Activated T-cell treated with anti-CD3 and anti-CD28 coated beads, Interleukin-2, amount 50 U/mL, for 72 hours (primary cell): ENCODE results near the gene RNF8. TPM values are rescaled to one million over a fixed set of nuclear protein-coding genes. Genes with fewer than 3 reads are reported as not detected.
"Not testable (repeated sequence)": the region's sequence is repeated elsewhere in the genome, so short reads cannot be mapped to it uniquely, and the experiment has no call there.

Source experiments
- ATAC-seq, 2 donors: fragments of 150-1000 bp; cut with Tn5 transposase; replicated peaks in 1 of 2; 2 replicates each; pipeline ENCODE4 v1.10.0; 2021; ENCODE audit warnings: moderate library complexity in 2 of 2, mild to moderate bottlenecking in 1 of 2
- DNase-seq, 2 donors: peaks; one replicate each; pipeline ENCODE4 v3.0.0; 2021 to 2022; ENCODE audit warnings: mixed read lengths in 1 of 2
- H3K27ac Mint-ChIP-seq: one replicate; pipeline ENCODE4 v1.8.0; 2022; ENCODE audit warnings: mild to moderate bottlenecking, moderate library complexity, mixed read lengths
- H3K27me3 Mint-ChIP-seq: one replicate; pipeline ENCODE4 v1.8.0; 2022; ENCODE audit warnings: low read depth, mixed read lengths
- H3K36me3 Mint-ChIP-seq, 2 donors: one replicate each; pipeline ENCODE4 v1.8.0; 2022; ENCODE audit warnings: mixed read lengths in 2 of 2, mild to moderate bottlenecking in 1 of 2; ENCODE audit not compliant: insufficient read depth in 2 of 2
- H3K4me1 Mint-ChIP-seq: one replicate; pipeline ENCODE4 v1.8.0; 2022; ENCODE audit warnings: low read depth, mixed read lengths
- H3K4me3 Mint-ChIP-seq, 2 donors: one replicate each; pipeline ENCODE4 v1.8.0; 2022; ENCODE audit warnings: mild to moderate bottlenecking in 2 of 2, mixed read lengths in 2 of 2, moderate library complexity in 2 of 2
- H3K9me3 Mint-ChIP-seq, 2 donors: one replicate each; pipeline ENCODE4 v1.8.0; 2022; ENCODE audit warnings: mixed read lengths in 2 of 2
- total RNA-seq, 2 donors: library from RNA; stranded (reverse); gene quantifications; one replicate each; pipeline ENCODE4 v1.2.3, GENCODE V29; 2022

Gene RNF8
- total RNA-seq, 2 donors from 2014 or later, result 19.3 to 24.7 TPM

DNA sequence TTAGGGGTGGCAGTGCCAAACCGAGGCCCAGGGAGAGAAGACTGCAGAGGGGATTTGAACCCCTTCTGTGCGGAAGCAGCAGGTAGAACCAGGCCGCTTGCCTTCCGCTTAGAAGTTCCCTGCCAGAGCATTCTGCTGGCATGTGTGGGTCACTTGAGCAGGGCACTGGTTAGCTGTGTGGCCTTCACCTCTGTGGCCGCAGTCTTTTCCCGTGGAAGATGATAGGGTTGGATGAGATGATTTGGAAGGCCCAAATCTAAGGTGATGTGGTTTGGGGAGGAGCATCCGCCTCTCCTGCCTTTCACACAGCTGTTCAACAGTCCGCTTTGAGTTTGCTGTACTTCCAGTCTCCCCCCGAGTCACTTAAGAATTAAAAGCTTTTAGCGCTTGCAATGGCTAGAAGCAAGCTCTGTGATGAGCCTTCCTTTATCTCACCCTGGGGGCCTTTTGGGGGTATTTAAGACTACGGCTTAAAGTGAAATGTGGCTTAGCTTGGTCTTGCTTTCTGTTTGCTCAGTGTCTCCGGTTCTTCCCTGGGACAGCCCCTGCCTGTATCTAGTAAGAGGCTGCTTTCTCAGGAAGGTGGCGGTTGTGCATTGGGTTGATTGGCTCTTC is 80.0 kb downstream of the RNF8 start:
- Mint-ChIP-seq H3K27ac (peak overlapping the region; percentile 99), H3K4me3 (peak overlapping the region; percentile 86 to 95), H3K36me3 (peaks cover 14% of the 10 kb centered on the region in 2 donors), H3K9me3 (no peaks in the 10 kb centered on the region), H3K27me3 (no peaks in the 10 kb centered on the region), H3K4me1 (peaks cover 52% of the 10 kb centered on the region)
- peak; percentile 53 to 63 for DNase-seq
- peak; percentile 43 to 58 for ATAC-seq

DNA sequence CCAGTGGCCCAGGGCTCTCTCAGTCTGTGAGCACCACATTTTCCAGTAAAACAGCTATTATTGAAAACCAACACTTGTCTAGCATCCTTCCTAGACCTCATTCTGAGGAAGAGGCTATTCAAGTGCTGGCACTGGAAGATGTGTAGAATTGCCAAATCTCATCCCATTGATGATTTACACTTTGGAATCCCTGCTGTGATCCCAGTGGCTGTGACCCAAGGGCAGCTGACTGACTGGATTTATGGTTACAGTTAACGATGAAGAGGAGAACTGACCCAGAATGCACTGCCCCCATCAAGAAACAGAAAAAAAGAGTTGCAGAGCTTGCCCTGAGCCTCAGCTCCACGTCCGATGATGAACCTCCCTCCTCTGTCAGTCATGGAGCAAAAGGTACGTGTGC is 81.6 kb downstream of the RNF8 start:
- Mint-ChIP-seq H3K4me1 (peaks cover 62% of the 10 kb centered on the region), H3K4me3 (peak overlapping the region in 1 of 2 donors; percentile 51), H3K27me3 (no peaks in the 10 kb centered on the region), H3K36me3 (peaks cover 14 to 19% of the 10 kb centered on the region in 2 donors), H3K9me3 (no peaks in the 10 kb centered on the region), H3K27ac (peak overlapping the region; percentile 99)
- no peak for ATAC-seq
- DNase-seq, result no peak

DNA sequence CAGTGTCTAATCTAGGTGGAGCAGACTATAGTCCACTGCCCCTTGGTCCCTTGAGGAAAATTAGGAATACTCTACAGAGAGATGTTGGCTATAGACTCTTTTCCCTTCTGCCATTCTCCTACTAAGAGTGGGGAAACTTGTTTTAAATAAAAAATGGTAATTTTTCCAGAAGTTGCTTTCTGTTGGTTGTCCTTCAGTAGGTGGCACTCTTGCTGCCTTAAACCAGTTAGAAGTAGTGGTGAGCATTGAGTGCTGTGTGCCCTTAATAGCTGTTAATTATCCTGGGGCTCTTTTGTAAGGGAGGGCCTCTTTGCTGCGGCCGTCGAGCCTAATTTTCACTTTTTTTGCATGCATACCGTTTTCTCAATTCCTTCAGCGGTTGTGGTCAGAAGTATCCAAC is 82.0 kb downstream of the RNF8 start:
- no peaks in the 10 kb centered on the region for H3K9me3 Mint-ChIP-seq
- no peak for ATAC-seq

DNA sequence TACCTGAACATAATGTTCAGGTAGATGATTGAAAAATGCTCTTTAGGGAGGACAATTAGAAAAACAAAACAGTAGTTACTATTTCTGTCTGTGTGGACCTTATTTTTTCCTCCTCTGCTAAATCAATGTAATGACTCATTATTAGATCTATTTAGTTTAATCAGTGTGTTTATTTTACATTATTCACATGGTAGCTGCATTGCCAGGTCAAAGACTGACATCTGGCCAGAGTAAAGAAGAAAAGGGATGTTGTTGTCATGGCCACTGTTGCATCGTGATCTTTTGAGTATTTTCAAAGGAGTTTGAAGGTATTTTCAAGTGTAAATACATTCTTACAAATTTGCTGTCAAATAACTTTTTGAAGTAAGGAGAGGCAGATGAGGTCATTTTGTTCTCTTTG is 85.1 kb downstream of the RNF8 start:
- H3K27ac Mint-ChIP-seq, result no peak overlapping the region
- peaks cover 10 to 23% of the 10 kb centered on the region in 2 donors for H3K36me3 Mint-ChIP-seq
- H3K4me3 Mint-ChIP-seq, result no peak overlapping the region
- no peaks in the 10 kb centered on the region for H3K9me3 Mint-ChIP-seq
- H3K4me1 Mint-ChIP-seq, result peaks cover 79% of the 10 kb centered on the region
- no peaks in the 10 kb centered on the region for H3K27me3 Mint-ChIP-seq
- DNase-seq (no peak), ATAC-seq (no peak)

More for the DNA sequence above, 82.0 kb downstream of the RNF8 start:
- Mint-ChIP-seq H3K27ac (no peak overlapping the region), H3K36me3 (peaks cover 14 to 19% of the 10 kb centered on the region in 2 donors), H3K4me3 (peak overlapping the region in 1 of 2 donors; percentile 51), H3K4me1 (peaks cover 62% of the 10 kb centered on the region), H3K27me3 (no peaks in the 10 kb centered on the region)
- DNase-seq, result no peak

DNA sequence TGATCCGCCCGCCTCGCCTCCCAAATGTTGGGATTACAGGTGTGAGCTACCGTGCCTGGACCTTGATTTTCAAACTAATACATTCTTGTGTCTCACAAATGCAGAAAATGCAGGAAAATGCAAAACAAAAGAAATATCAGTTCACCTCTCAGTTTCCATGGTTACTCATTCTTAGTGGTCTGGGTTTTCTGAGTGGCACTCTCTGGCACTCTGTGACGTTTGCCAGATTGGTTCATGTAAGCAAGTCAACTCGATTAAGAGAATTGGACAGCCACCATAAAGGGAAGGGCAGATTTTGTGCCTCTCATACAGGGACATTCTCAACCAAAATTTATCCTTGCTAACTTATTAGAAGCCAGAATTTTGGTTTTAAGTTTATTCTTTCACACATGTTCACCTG is 87.9 kb downstream of the RNF8 start:
- H3K9me3 Mint-ChIP-seq, result no peaks in the 10 kb centered on the region
- H3K4me1 Mint-ChIP-seq, result peaks cover 57% of the 10 kb centered on the region
- peaks cover 7 to 28% of the 10 kb centered on the region in 2 donors for H3K36me3 Mint-ChIP-seq
- peak overlapping the region; percentile 50 for H3K27ac Mint-ChIP-seq
- H3K27me3 Mint-ChIP-seq, result no peaks in the 10 kb centered on the region
- H3K4me3 Mint-ChIP-seq, result no peak overlapping the region
- DNase-seq (no peak), ATAC-seq (peak; percentile 27 to 61)

DNA sequence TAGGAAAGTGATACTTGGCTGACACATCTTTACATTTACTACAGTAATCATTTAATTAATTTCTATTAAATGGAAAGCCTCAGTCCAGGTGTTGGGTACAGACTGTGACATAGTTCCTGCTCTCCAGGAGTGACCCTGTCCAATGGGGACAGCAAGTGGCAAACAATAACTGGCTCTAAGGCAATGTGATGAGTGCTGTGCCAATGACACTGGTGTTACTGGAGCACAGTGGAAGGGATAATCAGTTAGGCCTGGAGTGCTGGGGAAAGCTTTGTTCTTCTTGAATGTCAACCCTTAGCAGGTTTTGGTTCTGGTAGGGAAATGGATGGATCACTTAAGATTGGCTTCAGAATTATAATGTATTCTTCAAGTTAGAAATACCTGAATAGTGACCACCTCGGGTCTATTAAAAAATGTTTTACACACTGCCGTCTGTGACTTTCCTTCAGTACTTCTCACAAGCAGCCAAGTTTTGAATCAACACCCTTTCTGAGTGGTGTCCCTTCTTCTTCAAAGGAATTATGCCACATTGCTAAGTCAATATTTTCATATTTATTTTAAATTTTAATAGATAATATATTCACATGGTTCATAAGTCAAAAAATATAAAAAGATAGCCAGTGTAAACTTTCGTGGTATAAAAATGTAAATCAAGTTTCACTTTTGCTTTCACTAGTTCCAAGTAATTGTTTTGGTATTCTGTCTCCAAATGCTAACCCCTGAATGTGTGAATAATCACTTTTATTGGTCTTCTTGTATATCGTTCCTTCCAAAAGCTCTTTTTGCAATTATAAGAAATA is 88.8 kb downstream of the RNF8 start:
- DNase-seq (no peak), ATAC-seq (peak; percentile 15 to 41)
- peaks cover 47% of the 10 kb centered on the region for H3K4me1 Mint-ChIP-seq
- no peaks in the 10 kb centered on the region for H3K27me3 Mint-ChIP-seq
- peak overlapping the region; percentile 97 for H3K27ac Mint-ChIP-seq
- H3K4me3 Mint-ChIP-seq, result peak overlapping the region; percentile 68 to 87
- H3K36me3 Mint-ChIP-seq, result peaks cover 10 to 29% of the 10 kb centered on the region in 2 donors
- no peaks in the 10 kb centered on the region for H3K9me3 Mint-ChIP-seq

DNA sequence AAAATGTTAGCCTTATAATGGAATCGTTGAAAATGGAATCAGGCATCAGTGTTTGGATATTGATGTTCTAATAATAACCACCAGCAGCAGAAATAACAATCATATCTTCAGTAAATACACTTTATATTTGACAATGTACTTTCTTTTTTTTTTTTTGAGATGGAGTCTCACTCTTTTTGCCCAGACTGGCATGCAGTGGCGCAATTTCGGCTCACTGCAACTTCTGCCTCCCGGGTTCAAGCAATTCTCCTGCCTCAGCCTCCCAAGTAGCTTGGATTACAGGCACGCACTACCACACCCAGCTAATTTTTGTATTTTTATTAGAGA is 89.4 kb downstream of the RNF8 start:
- Mint-ChIP-seq H3K4me3 (peak overlapping the region; percentile 68 to 87), H3K27ac (peak overlapping the region; percentile 97), H3K36me3 (peaks cover 7 to 26% of the 10 kb centered on the region in 2 donors), H3K4me1 (peaks cover 42% of the 10 kb centered on the region)
- ATAC-seq, H3K9me3 Mint-ChIP-seq, DNase-seq, H3K27me3 Mint-ChIP-seq: not testable (repeated sequence)

Other genes with a start within 250 kb of the RNF8 start
- 100 to 1,000 TPM; 334 to 429 TPM for gene PIM1, start 183.8 kb upstream of the RNF8 start, total RNA-seq
- gene TBC1D22B, start 96.2 kb upstream of the RNF8 start, total RNA-seq, result 10 to 100 TPM; 23.2 to 24.4 TPM
- gene TMEM217, start 95.8 kb upstream of the RNF8 start, total RNA-seq, result 1 to 10 TPM; 6.8 to 9.3 TPM
- gene CMTR1, start 79.2 kb downstream of the RNF8 start, total RNA-seq, result 10 to 100 TPM; 84.1 to 86.9 TPM
- 10 to 100 TPM; 32.2 to 36.4 TPM for gene CCDC167, start 145.9 kb downstream of the RNF8 start, total RNA-seq